GM21526 (cell line): Measurements from ENCODE around the gene HOXB8.

ENCODE experiments used
- ATAC-seq: cut with Tn5 transposase; IDR thresholded peaks from one replicate; pipeline ENCODE4 v1.9.1; 2021; ENCODE audit warnings: moderate library complexity; ENCODE audit not compliant: unreplicated experiment, low FRiP score

Gene HOXB8

GRCh38 chr17:48624544-48625494 is 9.7 kb upstream of the HOXB8 start:
- ATAC-seq = no peak

GRCh38 chr17:48624118-48624517 is 9.0 kb upstream of the HOXB8 start:
- ATAC-seq = no peak

DNA sequence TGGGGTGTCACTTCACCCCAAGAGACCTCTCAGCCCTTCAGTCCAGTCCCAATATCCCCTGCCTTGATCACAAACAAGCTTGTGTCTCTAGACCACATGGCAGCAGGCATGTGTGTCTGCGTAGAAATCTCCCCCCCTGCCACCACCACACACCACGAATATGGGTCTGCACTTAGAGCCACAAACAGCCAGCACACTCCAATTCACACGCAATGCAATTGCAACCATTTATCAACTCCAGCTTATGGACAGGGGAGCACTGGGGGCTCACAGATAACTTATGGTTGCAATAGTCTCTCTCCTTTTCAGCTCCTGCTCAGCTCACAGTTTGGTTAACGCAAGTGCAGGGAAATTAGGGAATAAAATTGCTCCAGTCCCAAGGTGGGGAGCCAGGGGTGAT is 8.5 kb upstream of the HOXB8 start:
- ATAC-seq = no peak

- no peak for ATAC-seq
Observed at GRCh38 chr17:48622857-48623256, 7.8 kb upstream of the HOXB8 start.

GRCh38 chr17:48621410-48622392 is 6.6 kb upstream of the HOXB8 start:
- ATAC-seq = no peak

- no peak for ATAC-seq
Observed at GRCh38 chr17:48620461-48621139, 5.5 kb upstream of the HOXB8 start.

- ATAC-seq = no peak
Observed at GRCh38 chr17:48619826-48620449, 4.8 kb upstream of the HOXB8 start.

GRCh38 chr17:48618256-48618896 is 3.3 kb upstream of the HOXB8 start:
- ATAC-seq = no peak

- ATAC-seq = no peak
Observed at GRCh38 chr17:48617471-48618255, 2.6 kb upstream of the HOXB8 start.

DNA sequence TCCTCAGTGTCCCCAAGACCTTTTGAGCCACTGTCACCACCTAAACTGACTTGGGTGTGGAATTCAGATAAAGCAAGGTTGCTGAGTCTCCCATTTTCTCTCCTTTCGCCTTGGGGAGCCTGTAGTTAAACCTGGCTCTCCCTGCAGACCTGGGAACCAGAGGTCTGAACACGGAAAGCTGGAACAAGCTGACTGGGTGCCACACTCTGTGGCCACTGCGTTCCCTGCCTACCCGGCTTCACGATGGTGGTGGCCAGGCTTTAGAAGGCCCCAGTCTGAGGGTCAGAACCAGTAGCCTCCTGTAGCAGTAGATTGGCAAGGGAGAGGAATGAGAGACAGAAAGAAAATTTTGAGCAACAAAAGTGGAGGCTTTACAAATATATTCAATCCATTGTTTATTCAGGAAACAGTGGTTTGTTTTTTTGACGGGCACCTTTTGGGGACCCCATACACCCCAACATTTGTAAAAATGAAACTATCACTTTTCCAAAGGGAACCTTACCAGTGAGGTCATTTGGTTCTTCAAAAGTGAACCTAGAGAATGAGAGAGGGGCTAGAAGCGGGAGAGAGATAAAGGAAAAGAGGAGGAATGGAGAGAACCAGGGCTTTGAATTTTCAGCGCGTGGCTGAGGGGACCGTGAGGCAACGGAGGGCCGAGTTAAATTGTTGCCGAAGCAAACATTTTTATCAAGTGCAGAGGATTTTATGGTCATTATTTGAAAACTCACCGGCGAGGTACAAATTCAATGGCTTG is 1.8 kb upstream of the HOXB8 start:
- no peak for ATAC-seq

DNA sequence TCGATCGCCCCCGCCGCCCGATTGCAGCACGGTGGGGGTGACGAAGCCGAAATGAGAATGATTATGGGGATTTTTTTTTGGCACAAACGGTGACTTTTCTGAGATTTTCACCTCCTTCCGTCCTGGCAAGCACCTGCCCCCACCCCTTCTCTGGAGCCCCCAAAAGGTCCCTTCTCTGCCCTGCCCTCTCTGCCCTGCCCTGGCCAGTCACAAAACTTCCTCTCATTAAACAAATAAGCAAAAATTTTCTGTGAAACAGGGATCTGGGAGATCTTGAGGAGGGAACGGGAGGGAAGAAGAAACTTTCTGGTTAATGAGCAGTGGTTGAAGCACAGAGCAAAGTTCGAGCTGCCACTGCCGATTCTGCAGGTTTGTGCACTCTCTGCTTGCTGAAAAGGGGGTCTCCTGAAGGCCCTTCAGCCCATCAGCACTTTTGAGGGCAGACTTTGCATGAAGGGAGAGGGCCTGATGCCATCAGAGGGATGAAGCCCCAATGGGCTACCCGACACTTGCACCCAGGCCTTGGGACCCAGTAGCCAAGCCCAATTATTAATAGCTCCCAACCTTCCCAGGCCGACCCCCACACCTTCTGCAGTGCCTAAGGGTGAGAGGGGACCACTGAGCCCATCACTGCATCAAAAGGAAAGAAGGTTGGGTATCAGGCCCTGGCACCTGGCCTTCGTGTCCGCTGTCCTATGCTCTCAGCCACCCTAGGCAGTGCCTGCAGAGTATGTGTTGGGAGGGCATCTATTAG is 1.0 kb upstream of the HOXB8 start:
- ATAC-seq = no peak

GRCh38 chr17:48613862-48614694 is 1.0 kb downstream of the HOXB8 start:
- no peak for ATAC-seq

GRCh38 chr17:48612854-48613691 is 2.0 kb downstream of the HOXB8 start:
- ATAC-seq = no peak

DNA sequence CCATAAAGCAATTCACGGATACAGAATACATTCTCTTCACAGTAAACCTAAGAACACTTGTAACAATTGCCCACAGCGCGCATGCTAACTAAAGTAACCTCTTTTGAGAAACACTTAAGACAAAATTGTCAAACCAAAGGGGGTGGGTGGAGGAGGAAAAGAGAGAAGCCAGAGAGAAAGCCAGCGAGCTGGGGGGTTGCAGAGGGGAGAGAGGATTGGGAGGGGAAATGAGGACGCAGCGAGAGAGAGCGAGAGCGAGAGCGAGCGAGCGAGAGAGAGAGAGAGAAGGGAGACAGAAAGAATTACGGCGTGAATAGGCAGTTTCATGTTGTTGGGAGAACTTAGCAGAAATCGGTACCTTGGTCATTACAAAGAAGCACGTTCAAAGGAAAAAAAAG is 2.6 kb downstream of the HOXB8 start:
- no peak for ATAC-seq

DNA sequence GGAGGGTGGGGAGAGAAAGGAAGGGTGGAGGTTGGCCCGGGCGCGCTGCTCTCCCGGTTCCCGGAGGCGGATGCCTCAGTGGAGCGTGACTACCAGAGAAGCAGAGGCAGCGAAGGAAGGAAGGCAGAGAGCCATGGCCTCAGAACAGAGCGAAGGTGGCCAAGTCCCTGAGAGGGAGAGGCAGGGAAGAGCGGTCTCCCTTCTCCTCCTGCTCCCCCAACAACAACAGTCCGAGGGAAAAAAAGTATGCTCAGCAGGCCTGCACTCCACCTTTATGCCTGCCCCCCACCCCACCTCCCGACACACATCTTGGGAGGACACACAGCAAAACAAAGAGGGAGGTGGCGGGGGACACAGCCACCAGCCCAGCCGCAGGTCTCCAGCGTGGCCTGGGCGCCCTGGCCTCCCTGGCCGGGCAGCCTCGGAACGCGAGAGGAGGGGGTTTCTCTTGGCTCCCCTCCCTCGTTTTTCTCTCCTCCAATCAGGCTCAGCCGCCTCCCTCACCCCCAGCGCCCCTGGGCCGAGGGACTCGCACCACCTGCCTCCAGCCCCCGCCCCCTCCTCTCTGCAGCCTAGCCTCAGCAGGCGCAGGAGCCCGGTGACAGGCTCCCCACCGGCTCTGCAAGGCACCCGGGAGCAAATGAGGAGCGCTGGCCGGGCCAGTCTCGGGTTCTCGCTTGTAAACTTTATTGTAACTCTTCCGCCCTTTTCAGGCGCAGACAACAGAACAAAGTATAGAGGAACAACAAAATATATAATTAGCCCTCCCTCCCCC is 3.2 kb downstream of the HOXB8 start:
- no peak for ATAC-seq
